Measurements from ENCODE around the gene SCCPDH. TPM values are rescaled to one million over a fixed set of nuclear protein-coding genes. Genes with fewer than 3 reads are reported as not detected.

The SCCPDH gene
- total and polyA plus RNA-seq, 9 of the 15 experiments (the other 6 are each of a cell fraction or from before 2014, with no cell fraction given): 7.0 to 61.9 (median 38.3) TPM

GRCh38 chr1:246775531-246776385 lies 51.5 kb downstream of the SCCPDH start:
- FAIRE-seq: no peak
- H3K9me3 ChIP-seq (replicated peaks; ENCODE audit: control insufficient read depth, insufficient read depth, low read depth, low read length): no peaks in the 10 kb centered on the region
- no TSS peak for BruUV-seq (replicated peaks)
- H3K9ac ChIP-seq (ENCODE audit: insufficient read depth in 1 of 2, low read depth in 2 of 2, low read length in 2 of 2): no peak overlapping the region
- DNase-seq (ENCODE audit: extremely low read depth in 1 of 4, low spot score in 3 of 4): no peak
- H3K27ac ChIP-seq (ENCODE audit: extremely low read depth, low read depth, low read length): no peak overlapping the region
- H3K4me2 ChIP-seq (ENCODE audit: insufficient read depth, low read length): no peak overlapping the region
- H3K4me3 ChIP-seq: no peak overlapping the region
- intact Hi-C loops (cut with micrococcal nuclease): no loop called here
- POLR2A ChIA-PET: no interaction called here
- WGBS (ENCODE audit: insufficient coverage, low coverage, missing lambda C conversion rate): 69% methylated on average over 23 of the region's 23 CpGs
- CTCF ChIA-PET (ENCODE audit: low intra/inter-chr PET ratio): no interaction called here
- in situ Hi-C loops (cut with MboI): no loop called here
- no peaks in the 10 kb centered on the region for H3K9me1 ChIP-seq (ENCODE audit: control insufficient read depth, insufficient read depth, low read length)
- no peak for TF ChIP-seq HDAC3 (IDR thresholded peaks at IDR 0.05; ENCODE audit: borderline replicate concordance, partially characterized antibody)
- TF ChIP-seq YY1 (IDR thresholded peaks at IDR 0.05; ENCODE audit: borderline replicate concordance in 1 of 3, control insufficient read depth in 1 of 3, extremely low read depth in 1 of 3, insufficient read depth in 3 of 3, insufficient read length in 1 of 3, insufficient replicate concordance in 2 of 3, low read depth in 1 of 3, low read length in 2 of 3): no peak
- peak; percentile 52; the same call in 1 of the 2 replicates for TF ChIP-seq ZNF316 (IDR thresholded peaks at IDR 0.05)
- TF ChIP-seq EP300 (IDR thresholded peaks at IDR 0.05; ENCODE audit: low read length): no peak
- no peak for TF ChIP-seq HIVEP1 (CRISPR knock-in tag; IDR thresholded peaks at IDR 0.05)
- no peak for TF ChIP-seq FIP1L1 (IDR thresholded peaks at IDR 0.05; ENCODE audit: low read depth, low read length, poor library complexity, severe bottlenecking)
- no peak for TF ChIP-seq NFIC (IDR thresholded peaks at IDR 0.05)
- TF ChIP-seq C11orf30 (IDR thresholded peaks at IDR 0.05; ENCODE audit: low read depth): peak; percentile 28; the same call in 1 of the 2 replicates
- no peaks in the 10 kb centered on the region for H3K79me2 ChIP-seq (ENCODE audit: control insufficient read depth, insufficient read depth, low read length)
- peaks cover 9% of the 10 kb centered on the region; the same call in 1 of the 3 replicates for H3K36me3 ChIP-seq (ENCODE audit: control insufficient read depth, insufficient read depth, low read length)
- H3K27me3 ChIP-seq (ENCODE audit: control insufficient read depth in 2 of 2, insufficient read depth in 2 of 2, low read length in 2 of 2): no peaks in the 10 kb centered on the region
- no peak overlapping the region for H2AFZ ChIP-seq (ENCODE audit: low read depth, low read length)
- no peaks in the 10 kb centered on the region for H4K20me1 ChIP-seq (replicated peaks; ENCODE audit: control insufficient read depth, insufficient read depth, low read length)
- ATAC-seq: peak; percentile 29; the same call in 1 of the 3 replicates
- H3K4me1 ChIP-seq (replicated peaks in 1 of 2; ENCODE audit: control insufficient read depth in 2 of 2, insufficient read depth in 2 of 2, low read length in 2 of 2): no peaks in the 10 kb centered on the region
